Gastrocnemius medialis (tissue), 4 donors: Measurements from ENCODE around the gene BSN. TPM values are rescaled to one million over a fixed set of nuclear protein-coding genes. Genes with fewer than 3 reads are reported as not detected.

Source experiments
- ATAC-seq, 2 donors: fragments of 150-250 bp; one replicate each; pipeline ENCODE4 v1.9.1; 2016
- DNase-seq, 2 donors: peaks; one replicate each; pipeline ENCODE4 v3.0.0-alpha.2; 2019
- H3K27ac ChIP-seq, 4 donors: fragments of 200-600 bp; sonication (generic); 1 replicate in 1 of 4; 2 replicates in 3 of 4; pipeline ENCODE4 v1.5.1; 2016 to 2018; ENCODE audit warnings: mild to moderate bottlenecking in 2 of 4, moderate library complexity in 1 of 4
- H3K27me3 ChIP-seq, 3 donors: fragments of 200-600 bp; sonication (generic) in 2 of 3; 1 replicate in 1 of 3; 2 replicates in 2 of 3; pipeline versions ENCODE4 v1.5.1 to v1.6.0; 2016 to 2019; ENCODE audit warnings: mild to moderate bottlenecking in 1 of 3, moderate library complexity in 1 of 3
- H3K36me3 ChIP-seq, 2 donors: fragments of 200-600 bp; sonication (generic) in 1 of 2; one replicate each; pipeline ENCODE4 v1.5.1; 2017 to 2018
- H3K4me1 ChIP-seq, 2 donors: fragments of 200-600 bp; sonication (generic) in 1 of 2; one replicate each; pipeline ENCODE4 v1.5.1; 2016 to 2017; ENCODE audit warnings: mild to moderate bottlenecking in 2 of 2
- H3K4me3 ChIP-seq, 4 donors: fragments of 200-600 bp; sonication (generic) in 3 of 4; 1 replicate in 1 of 4; 2 replicates in 3 of 4; pipeline ENCODE4 v1.5.1; 2016 to 2019; ENCODE audit warnings: mild to moderate bottlenecking in 2 of 4
- H3K9me3 ChIP-seq, 3 donors: fragments of 200-600 bp; sonication (generic) in 2 of 3; 1 replicate in 1 of 3; 2 replicates in 2 of 3; pipeline ENCODE4 v1.5.1; 2016 to 2019
- POLR2A ChIP-seq, 2 donors: fragments of 450-650 bp; IDR thresholded peaks; one replicate each; pipeline ENCODE4 v1.6.1; 2017; ENCODE audit warnings: antibody characterized with exemption in 2 of 2, mild to moderate bottlenecking in 2 of 2, moderate library complexity in 2 of 2
- in situ Hi-C, 4 donors: fragments of 200-750 bp; cut with MboI; loops; one replicate each; pipeline versions ENCODE4 v1.15.0 to v1.8.0; 2017; ENCODE audit warnings: low sequenced_read_pairs in 4 of 4
- intact Hi-C: fragments of 100-400 bp; cut with DNase I; formaldehyde crosslinking; loops from one replicate; pipeline ENCODE4 v1.15.1; 2023; ENCODE audit warnings: low total_unique reads
- total RNA-seq, 4 donors: library from RNA; depleted of rRNA; stranded (reverse); fragments of >200 nt; gene quantifications; one replicate each; pipeline versions ENCODE4 v1.1.0 to v1.2.3, GENCODE V29; 2016
- TF ChIP-seq, protein P1 (sequence below), 5 experiments: fragments of 450-650 bp in 3 of 5; fragments of 200-600 bp in 2 of 5; sonication (generic) in 2 of 5; IDR thresholded peaks in 4 of 5; conservative IDR thresholded peaks in 1 of 5; 1 replicate in 4 of 5; 2 replicates in 1 of 5; pipeline ENCODE4 v1.5.1; 2016 to 2019; ENCODE audit warnings: antibody characterized with exemption in 5 of 5, mild to moderate bottlenecking in 3 of 5, moderate library complexity in 3 of 5

Gene BSN
- total RNA-seq, 4 donors from 2014 or later = 0.10 to 0.24 (median 0.21) TPM

DNA sequence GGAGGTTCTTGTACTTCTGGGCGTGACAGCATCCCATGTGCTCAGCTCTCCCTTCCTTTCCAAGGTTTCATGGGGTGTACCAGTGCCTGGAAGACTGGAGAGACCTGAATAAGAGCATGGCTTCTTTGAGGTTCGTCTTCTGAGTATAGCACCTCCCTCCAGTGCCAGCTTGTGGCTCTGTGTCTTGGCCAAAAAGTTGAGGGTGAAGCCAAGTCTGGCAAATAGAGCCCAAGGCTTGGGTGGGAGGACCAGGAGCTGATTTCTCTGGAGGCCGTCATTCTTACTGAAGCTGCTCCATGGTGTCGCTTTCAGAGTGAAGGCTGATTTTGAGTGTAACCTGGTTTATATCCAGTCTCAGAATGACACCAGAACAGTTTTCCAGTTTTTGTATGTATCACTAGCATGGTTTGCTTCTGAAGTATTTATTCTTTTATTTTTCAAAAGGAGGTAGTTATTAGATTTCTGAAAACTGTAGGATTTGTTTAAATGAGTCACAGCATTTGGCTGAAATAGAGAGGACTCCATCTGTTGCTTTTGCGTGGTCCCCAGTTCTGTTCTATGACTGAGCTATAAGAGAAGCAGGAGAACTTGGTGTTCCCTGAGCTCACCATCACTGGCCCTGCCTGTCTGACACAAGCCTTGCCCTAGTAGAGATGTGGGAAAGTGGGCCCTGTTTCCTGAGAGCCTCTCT is 47.2 kb downstream of the BSN start:
- Histone ChIP-seq H3K36me3 (no peaks in the 10 kb centered on the region), H3K27ac (no peak overlapping the region), H3K27me3 (no peaks in the 10 kb centered on the region), H3K4me1 (no peaks in the 10 kb centered on the region), H3K9me3 (no peaks in the 10 kb centered on the region), H3K4me3 (no peak overlapping the region)
- DNase-seq (no peak), ATAC-seq (no peak)
- intact Hi-C loops = no loop called here
- TF ChIP-seq, protein P1, sequence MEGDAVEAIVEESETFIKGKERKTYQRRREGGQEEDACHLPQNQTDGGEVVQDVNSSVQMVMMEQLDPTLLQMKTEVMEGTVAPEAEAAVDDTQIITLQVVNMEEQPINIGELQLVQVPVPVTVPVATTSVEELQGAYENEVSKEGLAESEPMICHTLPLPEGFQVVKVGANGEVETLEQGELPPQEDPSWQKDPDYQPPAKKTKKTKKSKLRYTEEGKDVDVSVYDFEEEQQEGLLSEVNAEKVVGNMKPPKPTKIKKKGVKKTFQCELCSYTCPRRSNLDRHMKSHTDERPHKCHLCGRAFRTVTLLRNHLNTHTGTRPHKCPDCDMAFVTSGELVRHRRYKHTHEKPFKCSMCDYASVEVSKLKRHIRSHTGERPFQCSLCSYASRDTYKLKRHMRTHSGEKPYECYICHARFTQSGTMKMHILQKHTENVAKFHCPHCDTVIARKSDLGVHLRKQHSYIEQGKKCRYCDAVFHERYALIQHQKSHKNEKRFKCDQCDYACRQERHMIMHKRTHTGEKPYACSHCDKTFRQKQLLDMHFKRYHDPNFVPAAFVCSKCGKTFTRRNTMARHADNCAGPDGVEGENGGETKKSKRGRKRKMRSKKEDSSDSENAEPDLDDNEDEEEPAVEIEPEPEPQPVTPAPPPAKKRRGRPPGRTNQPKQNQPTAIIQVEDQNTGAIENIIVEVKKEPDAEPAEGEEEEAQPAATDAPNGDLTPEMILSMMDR (IDR thresholded peaks at IDR 0.05 in 4 of 5, conservative IDR thresholded peaks at IDR 0.05 in 1 of 5) = no peak
- in situ Hi-C loops = no loop called here

DNA sequence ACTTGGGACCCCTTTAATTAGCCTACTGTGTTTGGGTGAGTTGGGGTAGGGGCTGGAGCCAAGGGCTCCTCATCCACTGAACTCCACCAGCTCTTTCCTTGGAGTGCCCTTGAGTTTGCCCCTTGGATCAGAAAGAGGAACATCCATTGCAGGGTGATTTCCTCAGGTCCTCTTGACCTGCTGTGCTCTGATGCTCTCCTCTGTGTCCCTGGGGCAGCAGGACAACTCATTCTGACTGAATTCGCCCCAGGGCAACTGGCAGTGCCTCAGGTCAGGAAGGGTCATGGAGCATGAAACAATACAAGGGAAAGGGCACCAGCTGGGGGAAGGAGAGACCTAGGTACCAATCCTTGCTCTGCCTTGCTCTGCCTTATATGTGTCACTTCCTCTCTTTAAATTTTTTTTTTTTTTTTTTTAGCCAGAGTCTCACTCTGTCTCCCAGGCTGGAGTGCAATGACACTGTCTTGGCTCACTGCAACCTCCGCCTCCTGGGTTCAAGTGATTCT is 47.8 kb downstream of the BSN start:
- H3K4me1 ChIP-seq = no peaks in the 10 kb centered on the region
- TF ChIP-seq POLR2A (IDR thresholded peaks at IDR 0.05) = no peak
- TF ChIP-seq, protein P1 (IDR thresholded peaks at IDR 0.05 in 4 of 5, conservative IDR thresholded peaks at IDR 0.05 in 1 of 5) = no peak
- no peak overlapping the region for H3K27ac ChIP-seq
- H3K4me3 ChIP-seq = no peak overlapping the region
- DNase-seq (no peak), ATAC-seq (no peak)
- in situ Hi-C loops = no loop called here
- intact Hi-C loops = no loop called here
- no peaks in the 10 kb centered on the region for H3K27me3 ChIP-seq
- no peaks in the 10 kb centered on the region for H3K9me3 ChIP-seq
- no peaks in the 10 kb centered on the region for H3K36me3 ChIP-seq

- Histone ChIP-seq H3K4me1 (no peaks in the 10 kb centered on the region), H3K9me3 (no peaks in the 10 kb centered on the region), H3K4me3 (no peak overlapping the region), H3K27ac (no peak overlapping the region), H3K27me3 (no peaks in the 10 kb centered on the region), H3K36me3 (no peaks in the 10 kb centered on the region)
- in situ Hi-C loops (no loop called here), intact Hi-C loops (no loop called here)
- ATAC-seq (no peak), DNase-seq (no peak)
- TF ChIP-seq POLR2A (IDR thresholded peaks at IDR 0.05) = no peak
- TF ChIP-seq, protein P1 (IDR thresholded peaks at IDR 0.05 in 4 of 5, conservative IDR thresholded peaks at IDR 0.05 in 1 of 5) = no peak
Measured at GRCh38 chr3:49602877-49603411, 48.7 kb downstream of the BSN start.

DNA sequence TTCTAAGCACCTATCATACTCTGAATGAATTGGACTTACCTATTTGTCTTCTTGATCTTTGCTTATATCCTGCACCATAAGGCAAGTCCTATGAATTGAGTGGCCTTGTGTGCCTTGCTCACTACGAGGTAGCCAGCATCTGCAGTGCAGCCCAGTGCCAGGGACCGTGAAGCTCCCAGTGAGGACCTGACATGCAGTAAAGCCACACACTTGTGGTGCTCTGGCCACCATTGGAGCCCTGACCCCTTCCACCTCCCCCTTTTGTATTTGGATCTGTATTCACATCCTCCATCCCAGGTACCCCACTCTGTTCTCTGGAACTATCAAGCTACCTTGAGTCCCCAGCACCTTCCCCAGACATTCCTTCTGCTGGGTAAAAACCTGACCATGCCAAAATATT is 52.1 kb downstream of the BSN start:
- no peaks in the 10 kb centered on the region for H3K9me3 ChIP-seq
- no peak overlapping the region for H3K4me3 ChIP-seq
- intact Hi-C loops = no loop called here
- in situ Hi-C loops = no loop called here
- H3K27me3 ChIP-seq = no peaks in the 10 kb centered on the region
- no peak for ATAC-seq
- H3K36me3 ChIP-seq = no peaks in the 10 kb centered on the region
- TF ChIP-seq POLR2A (IDR thresholded peaks at IDR 0.05) = no peak
- TF ChIP-seq, protein P1 (IDR thresholded peaks at IDR 0.05 in 4 of 5, conservative IDR thresholded peaks at IDR 0.05 in 1 of 5) = no peak
- no peak for DNase-seq
- no peaks in the 10 kb centered on the region for H3K4me1 ChIP-seq
- no peak overlapping the region for H3K27ac ChIP-seq
